Astrocyte (in vitro differentiated cells and primary cell): ENCODE data around the gene CFAP157. TPM values are rescaled to one million over a fixed set of nuclear protein-coding genes. Genes with fewer than 3 reads are reported as not detected.
A peak's percentile ranks its signal among the peaks of the same experiment; 100 is the strongest.

Experiments used
- DNase-seq: peaks from one replicate; pipeline ENCODE4 v3.0.0-alpha.2; 2010; ENCODE audit warnings: low read depth
- FAIRE-seq: peaks from 2 replicates; lab custom pipeline; 2011; peaks lifted over from hg19 to GRCh38; lab: Jason Lieb, UNC
- H2AFZ ChIP-seq: 2 replicates; pipeline ENCODE4 v1.6.0; 2012; ENCODE audit warnings: low read depth, low read length, inconsistent platforms
- H3K27ac ChIP-seq: 2 replicates; pipeline ENCODE4 v1.5.1; 2011; ENCODE audit warnings: low read depth, low read length, inconsistent platforms
- H3K27me3 ChIP-seq: 2 replicates; pipeline ENCODE4 v1.6.0; 2011; ENCODE audit warnings: low read length, inconsistent platforms; ENCODE audit not compliant: insufficient read depth
- H3K36me3 ChIP-seq: 2 replicates; pipeline ENCODE4 v1.5.1; 2011; ENCODE audit warnings: low read length, inconsistent platforms; ENCODE audit not compliant: insufficient read depth
- H3K4me1 ChIP-seq: 2 replicates; pipeline ENCODE4 v1.5.1; 2011; ENCODE audit warnings: low read length, inconsistent platforms; ENCODE audit not compliant: insufficient read depth
- H3K4me2 ChIP-seq: 2 replicates; pipeline ENCODE4 v1.6.0; 2012; ENCODE audit warnings: low read length, inconsistent platforms
- H3K4me3 ChIP-seq: 2 replicates; pipeline ENCODE4 v1.5.1; 2011; ENCODE audit warnings: low read depth, mild to moderate bottlenecking, low read length, inconsistent platforms; ENCODE audit not compliant: insufficient read depth
- H3K79me2 ChIP-seq: 2 replicates; pipeline ENCODE4 v1.6.0; 2012; ENCODE audit warnings: mild to moderate bottlenecking, low read length, inconsistent platforms; ENCODE audit not compliant: insufficient read depth
- H3K9ac ChIP-seq: 2 replicates; pipeline ENCODE4 v1.6.0; 2012; ENCODE audit warnings: mild to moderate bottlenecking, low read length, inconsistent platforms
- H3K9me3 ChIP-seq: 2 replicates; pipeline ENCODE4 v1.5.1; 2012; ENCODE audit warnings: low read depth, mild to moderate bottlenecking, low read length, inconsistent platforms; ENCODE audit not compliant: insufficient read depth
- H4K20me1 ChIP-seq: 2 replicates; pipeline ENCODE4 v1.6.0; 2012; ENCODE audit warnings: low read length, inconsistent platforms; ENCODE audit not compliant: insufficient read depth
- H3K27ac Mint-ChIP-seq: one replicate; pipeline ENCODE4 v1.8.0; 2021; ENCODE audit warnings: mild to moderate bottlenecking, mixed read lengths; ENCODE audit not compliant: unreplicated experiment
- H3K27me3 Mint-ChIP-seq: one replicate; pipeline ENCODE4 v1.8.0; 2021; ENCODE audit warnings: low read depth, mixed read lengths; ENCODE audit not compliant: unreplicated experiment
- H3K36me3 Mint-ChIP-seq: one replicate; pipeline ENCODE4 v1.8.0; 2021; ENCODE audit warnings: low read depth, mixed read lengths; ENCODE audit not compliant: unreplicated experiment
- H3K4me1 Mint-ChIP-seq: one replicate; pipeline ENCODE4 v1.8.0; 2021; ENCODE audit warnings: low read depth, mixed read lengths; ENCODE audit not compliant: unreplicated experiment
- H3K4me3 Mint-ChIP-seq: one replicate; pipeline ENCODE4 v1.8.0; 2021; ENCODE audit warnings: mild to moderate bottlenecking, moderate library complexity, mixed read lengths; ENCODE audit not compliant: unreplicated experiment
- H3K9me3 Mint-ChIP-seq: one replicate; pipeline ENCODE4 v1.8.0; 2021; ENCODE audit warnings: mild to moderate bottlenecking, mixed read lengths; ENCODE audit not compliant: unreplicated experiment
- CTCF ChIP-seq: IDR thresholded peaks from 2 replicates; pipeline ENCODE4 v1.5.1; 2011; ENCODE audit warnings: low read depth, mild to moderate bottlenecking, inconsistent platforms, low read length, moderate library complexity; ENCODE audit not compliant: insufficient read depth
- EZH2 ChIP-seq: IDR thresholded peaks from 2 replicates; pipeline ENCODE4 v1.6.1; 2012; ENCODE audit warnings: mild to moderate bottlenecking, low read length, inconsistent platforms; ENCODE audit not compliant: insufficient read depth
- total RNA-seq: library from RNA; stranded (reverse); gene quantifications from 2 replicates; pipeline ENCODE4 v1.2.1, GENCODE V29; 2021

Gene CFAP157
- total RNA-seq, 1 donor from 2014 or later = 0.09 TPM

GRCh38 chr9:127660886-127661741 is 45.7 kb upstream of the CFAP157 start:
- Mint-ChIP-seq H3K27me3 (no peaks in the 10 kb centered on the region), H3K36me3 (peaks cover 22% of the 10 kb centered on the region), H3K27ac (no peak overlapping the region), H3K4me3 (no peak overlapping the region), H3K4me1 (no peaks in the 10 kb centered on the region), H3K9me3 (no peaks in the 10 kb centered on the region)
- TF ChIP-seq CTCF (no peak), EZH2 (no peak)
- FAIRE-seq (no peak), DNase-seq (no peak)
- H3K27me3 ChIP-seq = no peaks in the 10 kb centered on the region
- H3K4me1 ChIP-seq = no peaks in the 10 kb centered on the region
- H4K20me1 ChIP-seq = peaks cover 3% of the 10 kb centered on the region
- H3K9ac ChIP-seq = no peak overlapping the region
- no peaks in the 10 kb centered on the region for H3K9me3 ChIP-seq
- H3K79me2 ChIP-seq = no peaks in the 10 kb centered on the region
- no peak overlapping the region for H3K4me3 ChIP-seq
- peaks cover 8% of the 10 kb centered on the region for H3K36me3 ChIP-seq
- no peak overlapping the region for H3K4me2 ChIP-seq
- no peak overlapping the region for H2AFZ ChIP-seq
- H3K27ac ChIP-seq = no peak overlapping the region

GRCh38 chr9:127662617-127663016 is 44.2 kb upstream of the CFAP157 start:
- TF ChIP-seq CTCF (no peak), EZH2 (no peak)
- no peak overlapping the region for H3K4me3 Mint-ChIP-seq
- Histone ChIP-seq H3K4me1 (no peaks in the 10 kb centered on the region), H4K20me1 (peaks cover 3% of the 10 kb centered on the region), H3K9ac (no peak overlapping the region), H3K9me3 (no peaks in the 10 kb centered on the region), H3K79me2 (no peaks in the 10 kb centered on the region), H2AFZ (no peak overlapping the region), H3K27ac (no peak overlapping the region), H3K4me2 (no peak overlapping the region), H3K36me3 (peaks cover 8% of the 10 kb centered on the region), H3K27me3 (no peaks in the 10 kb centered on the region), H3K4me3 (no peak overlapping the region)
- FAIRE-seq = no peak
- H3K9me3 Mint-ChIP-seq = no peaks in the 10 kb centered on the region
- H3K27ac Mint-ChIP-seq = peak overlapping the region; percentile 66
- peaks cover 22% of the 10 kb centered on the region for H3K36me3 Mint-ChIP-seq
- no peak for DNase-seq
- H3K4me1 Mint-ChIP-seq = no peaks in the 10 kb centered on the region
- H3K27me3 Mint-ChIP-seq = no peaks in the 10 kb centered on the region

- Mint-ChIP-seq H3K27ac (no peak overlapping the region), H3K4me3 (no peak overlapping the region), H3K27me3 (no peaks in the 10 kb centered on the region), H3K36me3 (peaks cover 22% of the 10 kb centered on the region), H3K9me3 (no peaks in the 10 kb centered on the region), H3K4me1 (no peaks in the 10 kb centered on the region)
- DNase-seq (no peak), FAIRE-seq (no peak)
- Histone ChIP-seq H3K4me2 (no peak overlapping the region), H3K4me3 (no peak overlapping the region), H3K79me2 (no peaks in the 10 kb centered on the region), H3K36me3 (peaks cover 8% of the 10 kb centered on the region), H3K4me1 (no peaks in the 10 kb centered on the region), H3K9me3 (no peaks in the 10 kb centered on the region), H3K9ac (no peak overlapping the region), H3K27me3 (no peaks in the 10 kb centered on the region), H2AFZ (no peak overlapping the region), H3K27ac (no peak overlapping the region), H4K20me1 (no peaks in the 10 kb centered on the region)
- TF ChIP-seq EZH2 (no peak), CTCF (no peak)
Measured at GRCh38 chr9:127664324-127664677, 42.5 kb upstream of the CFAP157 start.
